ENCODE data around the gene TRABD2A. TPM values are rescaled to one million over a fixed set of nuclear protein-coding genes. Genes with fewer than 3 reads are reported as not detected.
"Not testable (repeated sequence)": the region's sequence is repeated elsewhere in the genome, so short reads cannot be mapped to it uniquely, and the experiment has no call there.

TRABD2A gene
- polyA plus RNA-seq (2012; ENCODE audit: low read depth, missing spikeins): 0.09 TPM

- DNase-seq (ENCODE audit: insufficient read length, low spot score): no peak
- peak; percentile 16 for FAIRE-seq
- no peak for TF ChIP-seq PAX5 (IDR thresholded peaks at IDR 0.05; ENCODE audit: insufficient read depth, low read length, severe bottlenecking)
- no peak for TF ChIP-seq SPI1 (IDR thresholded peaks at IDR 0.05; ENCODE audit: low read depth, low read length)
- TF ChIP-seq POLR2A (IDR thresholded peaks at IDR 0.05; ENCODE audit: low read depth, low read length): no peak
- no peak for TF ChIP-seq TAF1 (IDR thresholded peaks at IDR 0.05; ENCODE audit: low read depth, low read length)
- no peak for TF ChIP-seq POU2F2 (IDR thresholded peaks at IDR 0.05; ENCODE audit: low read depth, low read length)
- TF ChIP-seq POLR2AphosphoS5 (IDR thresholded peaks at IDR 0.05; ENCODE audit: low read depth, low read length): no peak
Measured at GRCh38 chr2:84880645-84881521, at the start of gene TRABD2A. Gene TRABD2A, minus strand, starts transcription at chr2:84881084. Its CDS starts 45 bp downstream, at chr2:84881039.

GRCh38 chr2:84927275-84927627 is 46.4 kb upstream of the TRABD2A start:
- DNase-seq (ENCODE audit: insufficient read length, low spot score): no peak
- TF ChIP-seq POLR2AphosphoS5 (IDR thresholded peaks at IDR 0.05; ENCODE audit: low read depth, low read length): no peak
- no peak for TF ChIP-seq TAF1 (IDR thresholded peaks at IDR 0.05; ENCODE audit: low read depth, low read length)
- no peak for TF ChIP-seq SPI1 (IDR thresholded peaks at IDR 0.05; ENCODE audit: low read depth, low read length)
- no peak for TF ChIP-seq POU2F2 (IDR thresholded peaks at IDR 0.05; ENCODE audit: low read depth, low read length)
- TF ChIP-seq PAX5 (IDR thresholded peaks at IDR 0.05; ENCODE audit: insufficient read depth, low read length, severe bottlenecking): no peak
- no peak for TF ChIP-seq POLR2A (IDR thresholded peaks at IDR 0.05; ENCODE audit: low read depth, low read length)
- FAIRE-seq: no peak

GRCh38 chr2:84925724-84926376 is 45.0 kb upstream of the TRABD2A start:
- TF ChIP-seq TAF1 (IDR thresholded peaks at IDR 0.05; ENCODE audit: low read depth, low read length) (0 out of 2 replicates have a peak, but pooled peaks have one; percentile 28), POLR2A (IDR thresholded peaks at IDR 0.05; ENCODE audit: low read depth, low read length) (no peak), POU2F2 (IDR thresholded peaks at IDR 0.05; ENCODE audit: low read depth, low read length) (peak; percentile 94), PAX5 (IDR thresholded peaks at IDR 0.05; ENCODE audit: insufficient read depth, low read length, severe bottlenecking) (no peak)
- FAIRE-seq (peak; percentile 98), DNase-seq (ENCODE audit: insufficient read length, low spot score) (no peak)

GRCh38 chr2:84925336-84925723 is 44.4 kb upstream of the TRABD2A start:
- no peak for TF ChIP-seq POLR2AphosphoS5 (IDR thresholded peaks at IDR 0.05; ENCODE audit: low read depth, low read length)
- no peak for TF ChIP-seq TAF1 (IDR thresholded peaks at IDR 0.05; ENCODE audit: low read depth, low read length)
- TF ChIP-seq POU2F2 (IDR thresholded peaks at IDR 0.05; ENCODE audit: low read depth, low read length): no peak
- no peak for TF ChIP-seq SPI1 (IDR thresholded peaks at IDR 0.05; ENCODE audit: low read depth, low read length)
- TF ChIP-seq PAX5 (IDR thresholded peaks at IDR 0.05; ENCODE audit: insufficient read depth, low read length, severe bottlenecking): no peak
- no peak for TF ChIP-seq POLR2A (IDR thresholded peaks at IDR 0.05; ENCODE audit: low read depth, low read length)
- DNase-seq (ENCODE audit: insufficient read length, low spot score): no peak
- no peak for FAIRE-seq

GRCh38 chr2:84924173-84925106 is 43.6 kb upstream of the TRABD2A start:
- peak; percentile 74 for TF ChIP-seq POU2F2 (IDR thresholded peaks at IDR 0.05; ENCODE audit: low read depth, low read length)
- no peak for TF ChIP-seq PAX5 (IDR thresholded peaks at IDR 0.05; ENCODE audit: insufficient read depth, low read length, severe bottlenecking)
- TF ChIP-seq TAF1 (IDR thresholded peaks at IDR 0.05; ENCODE audit: low read depth, low read length): no peak
- peak; percentile 20; the same call in 1 of the 2 replicates for TF ChIP-seq SPI1 (IDR thresholded peaks at IDR 0.05; ENCODE audit: low read depth, low read length)
- DNase-seq (ENCODE audit: insufficient read length, low spot score) (no peak), FAIRE-seq (no peak)

GRCh38 chr2:84923009-84923408 is 42.1 kb upstream of the TRABD2A start:
- DNase-seq (ENCODE audit: insufficient read length, low spot score) (no peak), FAIRE-seq (no peak)
- TF ChIP-seq POU2F2 (IDR thresholded peaks at IDR 0.05; ENCODE audit: low read depth, low read length) (no peak), SPI1 (IDR thresholded peaks at IDR 0.05; ENCODE audit: low read depth, low read length) (no peak), POLR2A (IDR thresholded peaks at IDR 0.05; ENCODE audit: low read depth, low read length) (no peak)

- DNase-seq (ENCODE audit: insufficient read length, low spot score): no peak
- no peak for TF ChIP-seq TAF1 (IDR thresholded peaks at IDR 0.05; ENCODE audit: low read depth, low read length)
- TF ChIP-seq POU2F2 (IDR thresholded peaks at IDR 0.05; ENCODE audit: low read depth, low read length): no peak
- no peak for TF ChIP-seq POLR2AphosphoS5 (IDR thresholded peaks at IDR 0.05; ENCODE audit: low read depth, low read length)
- no peak for TF ChIP-seq PAX5 (IDR thresholded peaks at IDR 0.05; ENCODE audit: insufficient read depth, low read length, severe bottlenecking)
- peak; percentile 80 for FAIRE-seq
Measured at GRCh38 chr2:84919885-84920580, 39.1 kb upstream of the TRABD2A start.

- no peak for FAIRE-seq
- no peak for DNase-seq (ENCODE audit: insufficient read length, low spot score)
- TF ChIP-seq POU2F2 (IDR thresholded peaks at IDR 0.05; ENCODE audit: low read depth, low read length): no peak
- no peak for TF ChIP-seq TAF1 (IDR thresholded peaks at IDR 0.05; ENCODE audit: low read depth, low read length)
Measured at GRCh38 chr2:84918430-84918829, 37.5 kb upstream of the TRABD2A start.

- not testable (repeated sequence) for FAIRE-seq; DNase-seq (ENCODE audit: insufficient read length, low spot score)
Measured at GRCh38 chr2:84917821-84918220, 36.9 kb upstream of the TRABD2A start.

- FAIRE-seq: not testable (repeated sequence)
Measured at GRCh38 chr2:84915675-84916074, 34.8 kb upstream of the TRABD2A start.

More at GRCh38 chr2:84915675-84916074, 34.8 kb upstream of the TRABD2A start:
- not testable (repeated sequence) for DNase-seq (ENCODE audit: insufficient read length, low spot score)

Measured in GM12891 (cell line).